DND-41 (cell line): ENCODE measurements around the gene MEF2C.

ENCODE experiments used
- ATAC-seq: fragments of 200-7000 bp; cut with Tn5 transposase; 3 replicates; pipeline ENCODE4 v1.9.1; 2021; ENCODE audit warnings: low read depth; ENCODE audit not compliant: insufficient read depth
- DNase-seq: peaks from one replicate; pipeline ENCODE4 v3.0.0-alpha.2; 2020
- H2AFZ ChIP-seq: 2 replicates; pipeline ENCODE4 v1.6.0; 2012; ENCODE audit warnings: low read depth, low read length
- H3K27ac ChIP-seq: 2 replicates; pipeline ENCODE4 v1.5.1; 2012; ENCODE audit warnings: low read length, inconsistent platforms
- H3K27me3 ChIP-seq: fragments of 200-600 bp; sonication (generic); 2 replicates; pipeline ENCODE4 v1.6.0; 2012; ENCODE audit warnings: low read length, mild to moderate bottlenecking, inconsistent platforms; ENCODE audit not compliant: insufficient read depth, poor library complexity
- H3K36me3 ChIP-seq: 2 replicates; pipeline ENCODE4 v1.5.1; 2012; ENCODE audit warnings: low read length, inconsistent platforms; ENCODE audit not compliant: insufficient read depth
- H3K4me1 ChIP-seq: 2 replicates; pipeline ENCODE4 v1.5.1; 2012; ENCODE audit warnings: mild to moderate bottlenecking, low read length; ENCODE audit not compliant: insufficient read depth
- H3K4me2 ChIP-seq: 2 replicates; pipeline ENCODE4 v1.6.0; 2012; ENCODE audit warnings: mild to moderate bottlenecking, moderate library complexity, low read length, inconsistent platforms; ENCODE audit not compliant: insufficient read depth
- H3K4me3 ChIP-seq, 2 experiments: fragments of 200-600 bp in 1 of 2; shearing (Covaris generic) in 1 of 2; 2 replicates each; pipeline ENCODE4 v1.5.1; 2012 to 2016; ENCODE audit warnings: inconsistent platforms in 2 of 2, low read length in 2 of 2, mild to moderate bottlenecking in 2 of 2, low read depth in 1 of 2, moderate library complexity in 1 of 2
- H3K79me2 ChIP-seq: 2 replicates; pipeline ENCODE4 v1.6.0; 2012; ENCODE audit warnings: low read length, inconsistent platforms; ENCODE audit not compliant: insufficient read depth
- H3K9ac ChIP-seq: 2 replicates; pipeline ENCODE4 v1.6.0; 2012; ENCODE audit warnings: low read depth, mild to moderate bottlenecking, inconsistent platforms, low read length, moderate library complexity
- H3K9me3 ChIP-seq: 2 replicates; pipeline ENCODE4 v1.5.1; 2012; ENCODE audit warnings: low read length, moderate library complexity, mild to moderate bottlenecking, inconsistent platforms; ENCODE audit not compliant: insufficient read depth, severe bottlenecking
- H4K20me1 ChIP-seq: 2 replicates; pipeline ENCODE4 v1.6.0; 2012; ENCODE audit warnings: low read length; ENCODE audit not compliant: insufficient read depth
- CTCF ChIP-seq: IDR thresholded peaks from 2 replicates; pipeline ENCODE4 v1.5.1; 2012; ENCODE audit warnings: borderline replicate concordance, low read length, moderate library complexity, mild to moderate bottlenecking; ENCODE audit not compliant: poor library complexity, severe bottlenecking; ENCODE audit errors: extremely low read depth
- EZH2 ChIP-seq: IDR thresholded peaks from 3 replicates; pipeline ENCODE4 v1.6.1; 2012; ENCODE audit warnings: borderline replicate concordance, low read depth, mild to moderate bottlenecking, moderate library complexity, low read length, inconsistent platforms; ENCODE audit not compliant: severe bottlenecking

The MEF2C gene

GRCh38 chr5:88888848-88889188 is 5.8 kb upstream of the MEF2C start:
- Histone ChIP-seq H3K4me2 (no peak overlapping the region), H3K4me3 (no peak overlapping the region), H2AFZ (no peak overlapping the region), H3K9ac (no peak overlapping the region), H4K20me1 (no peaks in the 10 kb centered on the region), H3K27ac (no peak overlapping the region), H3K27me3 (no peaks in the 10 kb centered on the region), H3K4me1 (no peaks in the 10 kb centered on the region), H3K79me2 (no peaks in the 10 kb centered on the region), H3K9me3 (no peaks in the 10 kb centered on the region), H3K36me3 (no peaks in the 10 kb centered on the region)
- TF ChIP-seq CTCF: no peak
- no peak for TF ChIP-seq EZH2
- no peak for DNase-seq
- no peak for ATAC-seq

- ATAC-seq: no peak
Measured at GRCh38 chr5:88888291-88888690, 5.3 kb upstream of the MEF2C start.

GRCh38 chr5:88887342-88887741 is 4.4 kb upstream of the MEF2C start:
- no peak for DNase-seq
- no peak overlapping the region for H2AFZ ChIP-seq
- H3K79me2 ChIP-seq: no peaks in the 10 kb centered on the region
- no peaks in the 10 kb centered on the region for H3K4me1 ChIP-seq
- H3K27me3 ChIP-seq: no peaks in the 10 kb centered on the region
- H3K27ac ChIP-seq: no peak overlapping the region
- H4K20me1 ChIP-seq: no peaks in the 10 kb centered on the region
- H3K4me3 ChIP-seq: no peak overlapping the region
- H3K9me3 ChIP-seq: no peaks in the 10 kb centered on the region
- ATAC-seq: no peak
- H3K36me3 ChIP-seq: no peaks in the 10 kb centered on the region
- H3K9ac ChIP-seq: no peak overlapping the region
- H3K4me2 ChIP-seq: no peak overlapping the region
- TF ChIP-seq CTCF (no peak), EZH2 (no peak)

More at GRCh38 chr5:88888291-88888690, 5.3 kb upstream of the MEF2C start:
- no peak for TF ChIP-seq CTCF
- TF ChIP-seq EZH2: no peak
- Histone ChIP-seq H4K20me1 (no peaks in the 10 kb centered on the region), H3K9ac (no peak overlapping the region), H3K27ac (no peak overlapping the region), H3K27me3 (no peaks in the 10 kb centered on the region), H3K4me3 (no peak overlapping the region), H3K9me3 (no peaks in the 10 kb centered on the region), H3K36me3 (no peaks in the 10 kb centered on the region), H3K4me2 (no peak overlapping the region), H2AFZ (no peak overlapping the region), H3K79me2 (no peaks in the 10 kb centered on the region), H3K4me1 (no peaks in the 10 kb centered on the region)
- no peak for DNase-seq

GRCh38 chr5:88886746-88887341 is 3.9 kb upstream of the MEF2C start:
- H3K4me2 ChIP-seq: no peak overlapping the region
- ATAC-seq: no peak
- no peaks in the 10 kb centered on the region for H3K36me3 ChIP-seq
- no peak overlapping the region for H2AFZ ChIP-seq
- TF ChIP-seq CTCF: no peak
- H3K9ac ChIP-seq: no peak overlapping the region
- no peaks in the 10 kb centered on the region for H3K27me3 ChIP-seq
- no peak overlapping the region for H3K27ac ChIP-seq
- H3K4me3 ChIP-seq: no peak overlapping the region
- no peaks in the 10 kb centered on the region for H3K9me3 ChIP-seq
- no peak for DNase-seq
- H4K20me1 ChIP-seq: no peaks in the 10 kb centered on the region
- no peaks in the 10 kb centered on the region for H3K79me2 ChIP-seq
- H3K4me1 ChIP-seq: no peaks in the 10 kb centered on the region
